GM18507 (cell line): ENCODE data around the gene DDOST.

Experiments used
- DNase-seq: peaks from one replicate; pipeline ENCODE4 v3.0.0; 2011; ENCODE audit warnings: low read depth; ENCODE audit not compliant: insufficient read length; ENCODE audit errors: extremely low spot score
- FAIRE-seq: peaks from 2 replicates; lab custom pipeline; 2011; peaks lifted over from hg19 to GRCh38; lab: Jason Lieb, UNC

Gene DDOST

GRCh38 chr1:20665726-20666125 is 4.6 kb upstream of the DDOST start:
- FAIRE-seq (no peak), DNase-seq (no peak)

GRCh38 chr1:20663969-20664715 is 3.0 kb upstream of the DDOST start:
- FAIRE-seq (no peak), DNase-seq (no peak)

- no peak for FAIRE-seq
These were observed 2.2 kb upstream of the DDOST start for GRCh38 chr1:20663365-20663764.

GRCh38 chr1:20662110-20662475 is 924 bp upstream of the DDOST start:
- no peak for DNase-seq
- no peak for FAIRE-seq

More at GRCh38 chr1:20663365-20663764, 2.2 kb upstream of the DDOST start:
- no peak for DNase-seq

- DNase-seq = no peak
These were observed 342 bp downstream of the DDOST start for GRCh38 chr1:20660847-20661206.

GRCh38 chr1:20660363-20660762 is 806 bp downstream of the DDOST start:
- DNase-seq (no peak), FAIRE-seq (no peak)

More at GRCh38 chr1:20660847-20661206, 342 bp downstream of the DDOST start:
- FAIRE-seq = no peak

- FAIRE-seq (no peak), DNase-seq (no peak)
These were observed 2.8 kb downstream of the DDOST start for GRCh38 chr1:20658166-20658915.

- FAIRE-seq (no peak), DNase-seq (no peak)
These were observed 4.1 kb downstream of the DDOST start for GRCh38 chr1:20657024-20657423.

GRCh38 chr1:20654104-20654690 is 7.0 kb downstream of the DDOST start:
- FAIRE-seq = no peak
- DNase-seq = no peak

GRCh38 chr1:20652300-20652699 is 8.9 kb downstream of the DDOST start:
- FAIRE-seq (no peak), DNase-seq (no peak)

- DNase-seq (no peak), FAIRE-seq (no peak)
These were observed 12.2 kb downstream of the DDOST start for GRCh38 chr1:20648946-20649345.

GRCh38 chr1:20648438-20648837 is 12.7 kb downstream of the DDOST start:
- no peak for FAIRE-seq
- DNase-seq = no peak

GRCh38 chr1:20645414-20645813 is 15.8 kb downstream of the DDOST start:
- DNase-seq = no peak
- FAIRE-seq = no peak

- no peak for FAIRE-seq
These were observed 16.8 kb downstream of the DDOST start for GRCh38 chr1:20644416-20644815.

GRCh38 chr1:20643080-20643479 is 18.1 kb downstream of the DDOST start:
- FAIRE-seq = no peak
- DNase-seq = no peak

More at GRCh38 chr1:20644416-20644815, 16.8 kb downstream of the DDOST start:
- DNase-seq = no peak

GRCh38 chr1:20641975-20642374 is 19.2 kb downstream of the DDOST start:
- FAIRE-seq (no peak), DNase-seq (no peak)

- DNase-seq = no peak
- FAIRE-seq = peak; percentile 66
These were observed 21.0 kb downstream of the DDOST start for GRCh38 chr1:20640183-20640597.

GRCh38 chr1:20636785-20637347 is 24.3 kb downstream of the DDOST start:
- FAIRE-seq = no peak
- no peak for DNase-seq

GRCh38 chr1:20634594-20635084 is 26.5 kb downstream of the DDOST start:
- no peak for DNase-seq
- FAIRE-seq = no peak

- FAIRE-seq = peak; percentile 59
- DNase-seq = no peak
These were observed 27.0 kb downstream of the DDOST start for GRCh38 chr1:20634065-20634593.
